VCaP (cell line): ENCODE data around the gene ZIC4.

ENCODE experiments used
- H3K27ac ChIP-seq: fragments of 450-650 bp; 2 replicates; pipeline ENCODE4 v1.5.1; 2017
- CTCF ChIP-seq: fragments of 450-650 bp; conservative IDR thresholded peaks from 2 replicates; pipeline ENCODE4 v1.5.1; 2017; ENCODE audit warnings: mild to moderate bottlenecking, moderate library complexity

The ZIC4 gene

DNA sequence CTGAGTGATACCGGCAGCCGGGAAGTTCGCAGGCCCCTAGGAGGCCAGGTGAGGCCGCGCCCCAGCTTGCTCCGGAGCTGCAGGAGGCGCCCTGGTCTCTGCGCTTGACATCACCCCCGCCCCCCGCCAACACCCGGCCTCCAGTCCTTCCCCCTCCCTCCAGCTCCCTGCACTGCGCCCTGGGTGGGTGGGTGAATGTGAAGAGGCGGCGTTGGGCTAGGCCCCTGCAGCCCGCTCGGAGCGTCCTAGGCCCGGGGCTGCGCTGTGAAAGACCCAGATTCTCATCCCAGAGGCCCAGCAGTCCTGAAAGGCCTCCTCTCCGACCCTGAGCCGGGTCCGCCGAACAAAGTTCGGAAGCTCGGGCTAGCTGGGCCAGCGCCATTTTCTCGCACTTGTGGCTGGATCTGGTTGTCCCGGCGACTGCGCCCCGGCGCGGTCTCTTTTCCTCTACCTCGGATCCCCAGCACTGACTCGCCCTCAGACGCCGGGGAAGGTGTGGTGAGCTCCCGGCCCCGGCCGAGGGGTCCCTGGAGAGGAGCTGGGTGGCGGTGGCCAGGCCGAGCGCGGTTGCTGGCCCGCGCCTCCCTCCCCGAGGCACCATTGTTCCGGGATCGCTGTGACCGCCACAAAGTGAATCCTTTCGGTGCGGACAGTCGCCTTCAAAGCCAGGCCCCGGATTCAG, 12.9 kb downstream of the ZIC4 start:
- TF ChIP-seq CTCF: no peak
- H3K27ac ChIP-seq: no peak overlapping the region

DNA sequence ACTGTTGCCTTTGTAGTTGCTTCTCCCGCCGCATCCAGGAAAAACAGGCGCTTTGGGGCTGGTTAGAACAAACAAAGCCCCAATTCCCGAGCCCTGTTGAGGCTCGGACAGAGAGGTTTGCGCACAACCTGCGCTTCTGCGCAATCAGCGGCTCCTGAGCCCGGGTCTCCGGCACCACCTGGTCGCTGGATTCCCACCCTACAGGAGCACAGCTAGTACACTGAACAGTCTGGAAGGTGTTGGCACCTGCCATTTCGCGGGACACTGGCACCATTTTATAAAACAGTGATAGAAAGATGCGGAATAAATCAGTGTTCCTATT, 13.8 kb downstream of the ZIC4 start:
- no peak for TF ChIP-seq CTCF
- H3K27ac ChIP-seq: no peak overlapping the region

- no peak for TF ChIP-seq CTCF
These were observed 14.3 kb downstream of the ZIC4 start for GRCh38 chr3:147391781-147392624.

DNA sequence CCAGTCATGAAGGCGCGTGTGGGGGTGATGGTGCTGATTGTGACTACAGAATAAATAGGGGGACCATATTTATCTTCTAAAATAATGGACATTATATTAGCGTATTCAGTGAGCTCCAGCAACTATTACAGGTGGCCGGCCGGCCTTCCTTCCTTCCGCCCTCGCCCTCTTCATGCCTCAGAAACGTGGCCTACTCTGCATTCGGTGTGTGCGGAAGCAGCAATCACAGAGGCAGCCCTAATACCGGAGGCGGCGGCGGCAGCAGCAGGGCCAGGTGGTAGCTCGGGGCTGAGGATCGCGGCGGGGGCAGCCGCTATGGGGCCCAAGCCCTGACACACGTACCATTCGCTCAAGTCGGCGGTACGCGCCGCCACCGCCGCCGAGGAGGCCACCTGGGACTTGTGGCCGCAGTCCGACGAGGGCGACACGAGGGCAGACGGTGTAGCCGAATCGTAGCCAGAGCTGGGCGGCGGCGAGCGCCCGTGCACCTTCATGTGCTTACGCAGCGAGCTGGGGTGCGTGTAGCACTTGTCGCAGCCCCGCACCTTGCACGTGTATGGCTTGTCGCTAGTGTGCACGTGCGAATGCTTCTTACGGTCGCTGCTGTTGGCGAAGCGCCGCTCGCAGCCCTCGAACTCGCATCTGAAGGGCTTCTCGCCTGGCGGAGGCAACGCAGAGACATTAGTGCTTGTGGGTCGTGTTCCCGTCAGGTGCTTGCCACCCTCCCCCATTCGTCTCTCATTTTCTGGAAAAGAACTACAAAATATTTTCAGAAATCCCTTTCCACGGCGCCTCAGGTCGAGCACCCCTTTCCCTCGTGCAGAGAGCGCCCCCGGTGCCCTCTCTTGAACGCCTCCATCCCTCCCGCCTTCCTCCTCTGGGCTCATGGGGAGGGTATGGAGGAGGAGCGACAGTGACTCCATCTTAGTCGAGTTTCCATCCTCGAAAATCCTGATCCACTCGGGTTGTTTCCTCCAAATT, 15.5 kb downstream of the ZIC4 start:
- no peak overlapping the region for H3K27ac ChIP-seq
- TF ChIP-seq CTCF: no peak

More at GRCh38 chr3:147391781-147392624, 14.3 kb downstream of the ZIC4 start:
- no peak overlapping the region for H3K27ac ChIP-seq

DNA sequence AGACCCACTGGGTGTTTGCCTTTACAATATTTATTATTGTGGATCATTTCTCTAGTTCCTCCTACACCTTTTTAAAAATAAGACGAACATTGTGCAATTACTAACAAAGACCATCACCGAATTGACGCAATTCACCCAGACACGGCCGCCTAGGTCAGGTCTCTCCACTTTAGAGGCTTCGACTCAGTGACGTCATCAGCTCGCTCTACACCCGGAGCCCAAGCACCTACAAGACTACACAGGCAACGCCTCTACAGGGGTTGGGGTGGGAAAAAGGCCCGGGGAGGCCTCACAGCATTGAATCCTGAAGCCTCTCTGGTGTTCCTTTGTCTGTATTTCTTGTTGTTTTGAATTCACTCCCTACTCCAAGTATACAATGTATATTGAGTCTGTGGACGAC, 16.6 kb downstream of the ZIC4 start:
- H3K27ac ChIP-seq: no peak overlapping the region
- TF ChIP-seq CTCF: no peak

GRCh38 chr3:147388700-147389580, 17.4 kb downstream of the ZIC4 start:
- no peak overlapping the region for H3K27ac ChIP-seq
- TF ChIP-seq CTCF: no peak
